Renal cortex interstitium (tissue), 11 donors: ENCODE data around the gene ZFHX3. TPM values are rescaled to one million over a fixed set of nuclear protein-coding genes. Genes with fewer than 3 reads are reported as not detected.
A peak's percentile ranks its signal among the peaks of the same experiment; 100 is the strongest.

Experiments used
- DNase-seq, 11 donors: peaks; one replicate each; pipeline ENCODE4 v3.0.0-alpha.2; 2013; ENCODE audit warnings: low read depth in 9 of 11, low spot score in 4 of 11; ENCODE audit errors: extremely low read depth in 1 of 11
- polyA plus RNA-seq, 3 donors: library from polyadenylated mRNA; unstranded; fragments of 120-200 nt; gene quantifications; one replicate each; pipeline ENCODE4 v1.2.1, GENCODE V29; 2013; ENCODE audit not compliant: insufficient read length in 3 of 3

Gene ZFHX3
- polyA plus RNA-seq, 3 donors: 20.2 to 25.8 (median 20.2) TPM

- DNase-seq: no peak
Measured at GRCh38 chr16:72856797-72857196, 191.1 kb downstream of the ZFHX3 start.

GRCh38 chr16:72854267-72854959 lies 193.5 kb downstream of the ZFHX3 start:
- no peak for DNase-seq

GRCh38 chr16:72853575-72854266 lies 194.2 kb downstream of the ZFHX3 start:
- DNase-seq: no peak

GRCh38 chr16:72852421-72852820 lies 195.5 kb downstream of the ZFHX3 start:
- DNase-seq: no peak

GRCh38 chr16:72850853-72851252 lies 197.1 kb downstream of the ZFHX3 start:
- DNase-seq: peak in 4 of 11 donors; percentile 52 to 63 (median 57)

- DNase-seq: no peak
Measured at GRCh38 chr16:72850021-72850420, 197.9 kb downstream of the ZFHX3 start.

GRCh38 chr16:72848759-72849664 lies 198.9 kb downstream of the ZFHX3 start:
- peak in 10 of 11 donors; percentile 57 to 88 (median 78) for DNase-seq

GRCh38 chr16:72848028-72848400 lies 199.9 kb downstream of the ZFHX3 start:
- no peak for DNase-seq

- no peak for DNase-seq
Measured at GRCh38 chr16:72847187-72848027, 200.5 kb downstream of the ZFHX3 start.

- no peak for DNase-seq
Measured at GRCh38 chr16:72846594-72846993, 201.3 kb downstream of the ZFHX3 start.

GRCh38 chr16:72845322-72846020 lies 202.5 kb downstream of the ZFHX3 start:
- no peak for DNase-seq

GRCh38 chr16:72844225-72844920 lies 203.6 kb downstream of the ZFHX3 start:
- peak in 1 of 11 donors; percentile 25 for DNase-seq

GRCh38 chr16:72841506-72841905 lies 206.4 kb downstream of the ZFHX3 start:
- DNase-seq: no peak

GRCh38 chr16:72840631-72841381 lies 207.1 kb downstream of the ZFHX3 start:
- no peak for DNase-seq

GRCh38 chr16:72838951-72839350 lies 209.0 kb downstream of the ZFHX3 start:
- DNase-seq: no peak

- no peak for DNase-seq
Measured at GRCh38 chr16:72838586-72838910, 209.4 kb downstream of the ZFHX3 start.
